ENCODE data around the gene MED26. TPM values are rescaled to one million over a fixed set of nuclear protein-coding genes. Genes with fewer than 3 reads are reported as not detected.
A peak's percentile ranks its signal among the peaks of the same experiment; 100 is the strongest.

MED26 gene
- total RNA-seq, 1 donor from 2014 or later, result 13.3 TPM

GRCh38 chr19:16573925-16574324 lies 54.1 kb downstream of the MED26 start:
- TF ChIP-seq, protein P1, sequence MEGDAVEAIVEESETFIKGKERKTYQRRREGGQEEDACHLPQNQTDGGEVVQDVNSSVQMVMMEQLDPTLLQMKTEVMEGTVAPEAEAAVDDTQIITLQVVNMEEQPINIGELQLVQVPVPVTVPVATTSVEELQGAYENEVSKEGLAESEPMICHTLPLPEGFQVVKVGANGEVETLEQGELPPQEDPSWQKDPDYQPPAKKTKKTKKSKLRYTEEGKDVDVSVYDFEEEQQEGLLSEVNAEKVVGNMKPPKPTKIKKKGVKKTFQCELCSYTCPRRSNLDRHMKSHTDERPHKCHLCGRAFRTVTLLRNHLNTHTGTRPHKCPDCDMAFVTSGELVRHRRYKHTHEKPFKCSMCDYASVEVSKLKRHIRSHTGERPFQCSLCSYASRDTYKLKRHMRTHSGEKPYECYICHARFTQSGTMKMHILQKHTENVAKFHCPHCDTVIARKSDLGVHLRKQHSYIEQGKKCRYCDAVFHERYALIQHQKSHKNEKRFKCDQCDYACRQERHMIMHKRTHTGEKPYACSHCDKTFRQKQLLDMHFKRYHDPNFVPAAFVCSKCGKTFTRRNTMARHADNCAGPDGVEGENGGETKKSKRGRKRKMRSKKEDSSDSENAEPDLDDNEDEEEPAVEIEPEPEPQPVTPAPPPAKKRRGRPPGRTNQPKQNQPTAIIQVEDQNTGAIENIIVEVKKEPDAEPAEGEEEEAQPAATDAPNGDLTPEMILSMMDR (IDR thresholded peaks at IDR 0.05; ENCODE audit: unreplicated experiment), result no peak
- Mint-ChIP-seq H3K27ac (peak overlapping the region; percentile 36), H3K4me3 (peak overlapping the region; percentile 93), H3K4me1 (peaks cover 26% of the 10 kb centered on the region), H3K36me3 (peaks cover 13% of the 10 kb centered on the region), H3K27me3 (ENCODE audit: low read depth) (no peaks in the 10 kb centered on the region), H3K9me3 (no peaks in the 10 kb centered on the region)
- no peak for DNase-seq (ENCODE audit: low spot score in 2 of 2, unreplicated experiment in 2 of 2)

GRCh38 chr19:16573296-16573695 lies 54.7 kb downstream of the MED26 start:
- peak overlapping the region; percentile 98 for H3K27ac Mint-ChIP-seq
- H3K9me3 Mint-ChIP-seq, result no peaks in the 10 kb centered on the region
- DNase-seq (ENCODE audit: low spot score in 2 of 2, unreplicated experiment in 2 of 2), result no peak
- H3K4me3 Mint-ChIP-seq, result peak overlapping the region; percentile 93
- peaks cover 26% of the 10 kb centered on the region for H3K4me1 Mint-ChIP-seq
- TF ChIP-seq, protein P1 (IDR thresholded peaks at IDR 0.05; ENCODE audit: unreplicated experiment), result no peak
- peaks cover 9% of the 10 kb centered on the region for H3K36me3 Mint-ChIP-seq
- no peaks in the 10 kb centered on the region for H3K27me3 Mint-ChIP-seq (ENCODE audit: low read depth)

- peak within 1 kb of the TSS; percentile 98 for H3K27ac Mint-ChIP-seq
- peak; percentile 88 to 92 for DNase-seq (ENCODE audit: low spot score in 2 of 2, unreplicated experiment in 2 of 2)
- TF ChIP-seq, protein P1 (IDR thresholded peaks at IDR 0.05; ENCODE audit: unreplicated experiment), result no peak
- peaks cover 11% of the 10 kb centered on the region for H3K36me3 Mint-ChIP-seq
- H3K4me3 Mint-ChIP-seq, result peak within 1 kb of the TSS; percentile 93
- no peaks in the 10 kb centered on the region for H3K9me3 Mint-ChIP-seq
- H3K27me3 Mint-ChIP-seq (ENCODE audit: low read depth), result no peaks in the 10 kb centered on the region
- H3K4me1 Mint-ChIP-seq, result peaks cover 26% of the 10 kb centered on the region
Measured at GRCh38 chr19:16572332-16573211, 55.4 kb downstream of the MED26 start, which contains the start of gene SLC35E1. Gene SLC35E1 (minus strand): TSS chr19:16572415. CDS start chr19:16572364, 51 bp downstream.

DNA sequence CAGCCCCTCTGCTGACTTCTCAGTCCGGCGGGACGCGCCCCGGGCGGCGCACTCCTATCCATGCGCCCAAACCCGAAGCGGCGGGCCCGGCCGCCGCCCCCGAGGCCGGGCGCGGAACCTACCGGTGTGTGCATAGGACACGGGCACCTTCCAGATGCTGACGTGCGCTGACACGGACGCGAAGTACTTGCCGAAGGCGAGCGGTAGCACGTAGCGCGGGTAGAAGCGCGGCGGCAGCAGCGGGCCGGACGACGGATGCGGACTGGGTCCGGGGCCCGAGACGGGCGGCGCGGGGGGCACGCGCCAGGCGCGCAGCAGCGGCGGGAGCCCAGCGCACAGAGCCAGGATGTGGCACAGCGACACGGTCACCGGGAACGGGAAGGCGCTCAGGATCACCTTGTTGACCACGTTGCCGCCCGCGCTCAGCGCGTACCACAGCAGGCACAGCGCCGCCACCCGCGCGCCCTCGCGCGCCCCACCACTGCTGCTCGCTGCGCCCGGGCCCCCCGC lies 56.1 kb downstream of the MED26 start:
- peak in 1 of 2 experiments; percentile 60 for DNase-seq (ENCODE audit: low spot score in 2 of 2, unreplicated experiment in 2 of 2)
- Mint-ChIP-seq H3K27ac (peak overlapping the region; percentile 85), H3K9me3 (no peaks in the 10 kb centered on the region)

GRCh38 chr19:16571283-16571682 lies 56.7 kb downstream of the MED26 start:
- Mint-ChIP-seq H3K4me1 (peaks cover 26% of the 10 kb centered on the region), H3K4me3 (peak overlapping the region; percentile 77), H3K36me3 (peaks cover 15% of the 10 kb centered on the region), H3K27me3 (ENCODE audit: low read depth) (no peaks in the 10 kb centered on the region), H3K9me3 (peaks cover 4% of the 10 kb centered on the region), H3K27ac (peak overlapping the region; percentile 85)
- no peak for DNase-seq (ENCODE audit: low spot score in 2 of 2, unreplicated experiment in 2 of 2)
- TF ChIP-seq, protein P1 (IDR thresholded peaks at IDR 0.05; ENCODE audit: unreplicated experiment), result no peak

More for the DNA sequence above, 56.1 kb downstream of the MED26 start:
- TF ChIP-seq, protein P1 (IDR thresholded peaks at IDR 0.05; ENCODE audit: unreplicated experiment), result no peak
- peaks cover 11% of the 10 kb centered on the region for H3K36me3 Mint-ChIP-seq
- H3K4me1 Mint-ChIP-seq, result peaks cover 26% of the 10 kb centered on the region
- H3K4me3 Mint-ChIP-seq, result peak overlapping the region; percentile 77
- H3K27me3 Mint-ChIP-seq (ENCODE audit: low read depth), result no peaks in the 10 kb centered on the region

All from mesothelial cell of epicardium (in vitro differentiated cells).